HFF-Myc (cell line): ENCODE data around the gene NLGN1.

Source experiments
- DNase-seq: peaks from one replicate; pipeline ENCODE4 v3.0.0-alpha.2; 2011; ENCODE audit warnings: low read depth; ENCODE audit errors: extremely low read depth
- H3K4me3 ChIP-seq: replicated peaks from 2 replicates; pipeline ENCODE4 v1.5.1; 2011; ENCODE audit warnings: low read depth, mild to moderate bottlenecking, control low read depth, low read length
- TF ChIP-seq, protein P1 (sequence below): IDR thresholded peaks from 2 replicates; pipeline ENCODE4 v1.5.1; 2012; ENCODE audit warnings: mild to moderate bottlenecking, low read depth, low read length, control low read depth; ENCODE audit errors: missing control alignments

NLGN1 gene

DNA sequence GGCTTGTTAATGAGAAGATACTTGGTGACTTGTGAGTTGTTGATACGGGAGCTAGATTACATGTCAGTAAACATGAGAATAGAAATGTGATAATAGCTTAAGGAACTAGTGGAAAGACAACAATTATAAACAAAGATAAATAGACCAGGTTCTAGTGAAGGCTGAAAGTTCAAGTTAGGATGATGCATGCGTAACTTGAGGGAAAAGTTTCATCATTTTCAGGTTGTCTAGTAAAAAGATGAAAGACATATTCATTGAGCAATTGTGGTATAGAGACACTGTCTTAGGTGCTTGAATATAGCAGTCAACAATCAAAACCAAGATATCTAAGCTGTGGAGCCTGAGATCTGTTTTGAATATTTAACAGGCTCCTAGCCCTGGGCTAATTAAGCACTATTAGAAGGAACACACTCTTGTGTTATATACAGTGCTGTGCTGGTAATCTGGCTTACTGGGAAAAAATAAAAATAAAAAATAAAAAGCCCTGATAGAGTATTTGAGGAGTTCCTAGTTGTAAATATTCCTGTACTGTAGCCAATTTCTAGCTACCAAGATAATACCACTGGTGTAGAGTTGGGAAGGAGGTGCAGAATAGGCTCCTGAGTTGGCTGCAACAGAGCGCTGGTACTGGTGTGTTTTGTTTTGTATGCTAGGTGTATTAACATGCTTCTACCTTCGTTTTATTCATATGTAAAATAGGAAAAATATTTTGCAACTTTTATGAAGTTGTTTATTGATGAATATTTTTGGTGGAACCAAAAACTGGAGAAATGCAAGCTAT, 68.5 kb downstream of the NLGN1 start:
- no peak for DNase-seq
- H3K4me3 ChIP-seq: no peak overlapping the region
- TF ChIP-seq, protein P1, sequence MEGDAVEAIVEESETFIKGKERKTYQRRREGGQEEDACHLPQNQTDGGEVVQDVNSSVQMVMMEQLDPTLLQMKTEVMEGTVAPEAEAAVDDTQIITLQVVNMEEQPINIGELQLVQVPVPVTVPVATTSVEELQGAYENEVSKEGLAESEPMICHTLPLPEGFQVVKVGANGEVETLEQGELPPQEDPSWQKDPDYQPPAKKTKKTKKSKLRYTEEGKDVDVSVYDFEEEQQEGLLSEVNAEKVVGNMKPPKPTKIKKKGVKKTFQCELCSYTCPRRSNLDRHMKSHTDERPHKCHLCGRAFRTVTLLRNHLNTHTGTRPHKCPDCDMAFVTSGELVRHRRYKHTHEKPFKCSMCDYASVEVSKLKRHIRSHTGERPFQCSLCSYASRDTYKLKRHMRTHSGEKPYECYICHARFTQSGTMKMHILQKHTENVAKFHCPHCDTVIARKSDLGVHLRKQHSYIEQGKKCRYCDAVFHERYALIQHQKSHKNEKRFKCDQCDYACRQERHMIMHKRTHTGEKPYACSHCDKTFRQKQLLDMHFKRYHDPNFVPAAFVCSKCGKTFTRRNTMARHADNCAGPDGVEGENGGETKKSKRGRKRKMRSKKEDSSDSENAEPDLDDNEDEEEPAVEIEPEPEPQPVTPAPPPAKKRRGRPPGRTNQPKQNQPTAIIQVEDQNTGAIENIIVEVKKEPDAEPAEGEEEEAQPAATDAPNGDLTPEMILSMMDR: no peak

DNA sequence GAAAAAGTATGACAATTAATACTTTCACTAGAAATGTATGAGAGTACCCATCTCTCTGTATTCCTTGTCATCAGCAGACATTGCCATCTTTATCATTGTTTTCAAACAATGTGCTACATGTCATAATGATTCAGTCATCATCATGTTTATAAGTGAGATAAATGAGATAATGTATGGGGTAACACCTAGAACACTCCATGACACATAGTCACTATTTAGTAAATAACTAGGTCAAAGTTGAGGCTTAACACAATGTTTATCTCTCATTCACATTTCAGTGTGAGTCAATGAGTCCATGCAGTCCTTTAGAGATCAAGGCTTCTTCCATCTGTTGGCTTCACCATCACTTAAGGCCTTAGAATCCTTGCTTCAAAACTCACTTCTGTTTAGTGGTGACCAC, 70.0 kb downstream of the NLGN1 start:
- no peak for DNase-seq
- H3K4me3 ChIP-seq: no peak overlapping the region
- TF ChIP-seq, protein P1: no peak

DNA sequence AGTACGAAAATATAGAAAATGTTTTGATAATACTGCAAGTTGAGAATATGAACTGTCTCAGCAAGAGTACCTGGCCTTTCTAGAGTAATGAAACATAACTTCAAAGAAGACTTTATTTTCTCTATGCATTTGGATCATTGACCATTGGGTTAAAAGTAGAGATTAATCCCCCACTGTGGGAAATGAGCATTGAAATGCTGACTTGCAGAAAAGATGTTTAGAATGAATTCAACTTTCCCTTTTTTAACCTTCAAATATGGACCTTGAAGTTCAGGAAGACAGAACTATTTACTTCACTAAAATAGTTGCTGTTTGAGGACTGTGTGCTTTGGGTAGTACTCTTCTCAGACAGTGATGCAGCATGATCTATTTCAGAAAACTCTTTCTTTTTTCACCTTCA, 75.7 kb downstream of the NLGN1 start:
- no peak for DNase-seq
- no peak overlapping the region for H3K4me3 ChIP-seq
- TF ChIP-seq, protein P1: no peak

DNA sequence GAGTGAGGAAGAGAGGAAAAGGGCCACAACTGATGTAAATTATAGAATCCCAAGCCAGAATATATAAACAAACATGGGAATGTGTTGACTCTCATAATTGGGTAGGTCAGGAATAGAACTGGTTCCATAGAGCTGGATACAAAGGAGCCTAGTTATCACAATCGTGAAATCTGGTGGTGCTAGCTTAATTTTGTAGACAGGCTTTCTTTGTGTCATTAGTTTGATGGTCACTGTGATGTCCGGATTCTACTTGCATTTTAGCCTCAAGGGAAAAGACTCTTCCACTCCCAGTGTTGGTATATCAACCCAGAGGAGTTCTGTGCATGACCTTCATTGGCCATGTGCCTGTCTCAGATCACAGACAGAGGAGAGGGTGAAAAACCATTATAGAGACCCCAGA, 81.8 kb downstream of the NLGN1 start:
- TF ChIP-seq, protein P1: no peak
- no peak for DNase-seq

DNA sequence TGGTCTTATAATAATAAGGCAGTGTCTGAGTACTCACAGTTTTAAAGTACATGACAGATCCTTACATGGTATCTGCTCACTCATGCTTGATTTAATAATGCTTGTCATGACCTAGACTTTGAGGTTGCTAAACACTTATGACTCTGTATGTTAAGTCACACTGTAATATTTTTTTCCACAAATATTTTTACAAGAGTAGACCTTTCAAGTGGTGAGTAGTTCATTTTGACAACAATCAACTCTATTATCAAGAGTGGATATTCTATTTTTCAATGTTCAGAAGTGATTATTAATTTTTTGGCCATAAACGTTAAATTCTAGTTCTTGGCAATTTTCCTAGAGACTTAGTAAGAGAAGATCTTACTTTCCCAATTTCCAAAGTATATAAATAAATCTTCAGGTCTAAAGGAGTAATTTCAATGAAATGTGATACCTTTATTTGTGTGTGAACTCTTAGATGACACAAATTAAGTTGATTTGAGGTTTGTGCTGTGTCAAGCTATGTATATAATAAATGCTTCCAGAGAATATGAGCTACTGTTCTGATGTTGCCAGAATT, 104.5 kb downstream of the NLGN1 start:
- no peak overlapping the region for H3K4me3 ChIP-seq

More for the DNA sequence above, 81.8 kb downstream of the NLGN1 start:
- H3K4me3 ChIP-seq: no peak overlapping the region

DNA sequence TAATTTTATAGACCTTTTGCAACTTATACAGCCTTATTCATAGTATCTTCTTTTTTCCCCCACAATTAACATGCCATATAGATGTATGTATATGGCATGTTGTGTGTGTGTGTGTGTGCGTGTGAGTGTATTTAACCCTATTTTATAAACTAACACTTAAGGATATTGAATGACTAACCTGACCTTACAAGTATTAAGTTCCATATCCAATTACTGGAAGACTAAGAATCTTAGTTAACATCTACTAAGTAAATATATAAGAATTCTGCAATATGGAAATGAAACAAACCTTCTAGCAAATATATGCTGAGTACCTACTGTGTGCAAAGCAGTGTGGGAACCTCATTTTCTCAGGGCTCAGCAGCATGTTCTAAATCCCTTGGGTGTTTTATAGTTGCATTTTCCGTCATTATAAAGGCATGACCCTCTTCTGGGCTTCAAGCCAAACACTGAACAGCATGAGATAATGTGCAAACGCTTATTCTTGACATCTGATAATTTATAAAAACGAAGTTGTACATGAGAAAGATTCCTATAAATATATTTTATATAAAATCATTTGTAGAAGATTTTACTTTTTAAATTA, 105.5 kb downstream of the NLGN1 start:
- TF ChIP-seq, protein P1: no peak
- no peak overlapping the region for H3K4me3 ChIP-seq
- no peak for DNase-seq

More for the DNA sequence above, 104.5 kb downstream of the NLGN1 start:
- no peak for DNase-seq
- TF ChIP-seq, protein P1: no peak
